GM21737 (cell line): ENCODE measurements around the gene GALNT17.

Experiments used
- ATAC-seq: cut with Tn5 transposase; IDR thresholded peaks from one replicate; pipeline ENCODE4 v1.9.1; 2021; ENCODE audit warnings: mild to moderate bottlenecking, moderate library complexity; ENCODE audit not compliant: unreplicated experiment

The GALNT17 gene

GRCh38 chr7:71385330-71385729 is 253.4 kb downstream of the GALNT17 start:
- ATAC-seq: no peak

GRCh38 chr7:71386152-71386785 is 254.3 kb downstream of the GALNT17 start:
- ATAC-seq: no peak

GRCh38 chr7:71388181-71388580 is 256.2 kb downstream of the GALNT17 start:
- ATAC-seq: no peak

GRCh38 chr7:71389976-71390375 is 258.0 kb downstream of the GALNT17 start:
- ATAC-seq: no peak

- no peak for ATAC-seq
Measured at GRCh38 chr7:71393661-71394060, 261.7 kb downstream of the GALNT17 start.

GRCh38 chr7:71402684-71403083 is 270.7 kb downstream of the GALNT17 start:
- no peak for ATAC-seq

- ATAC-seq: no peak
Measured at GRCh38 chr7:71403202-71403946, 271.4 kb downstream of the GALNT17 start.

GRCh38 chr7:71404726-71405345 is 272.9 kb downstream of the GALNT17 start:
- no peak for ATAC-seq

GRCh38 chr7:71408271-71408670 is 276.3 kb downstream of the GALNT17 start:
- ATAC-seq: no peak

GRCh38 chr7:71409550-71410157 is 277.7 kb downstream of the GALNT17 start:
- no peak for ATAC-seq

GRCh38 chr7:71411475-71411874 is 279.5 kb downstream of the GALNT17 start:
- no peak for ATAC-seq

GRCh38 chr7:71414490-71414889 is 282.5 kb downstream of the GALNT17 start:
- ATAC-seq: no peak

- no peak for ATAC-seq
Measured at GRCh38 chr7:71419546-71420337, 287.8 kb downstream of the GALNT17 start.

- ATAC-seq: no peak
Measured at GRCh38 chr7:71422104-71422503, 290.2 kb downstream of the GALNT17 start.

- ATAC-seq: no peak
Measured at GRCh38 chr7:71424166-71425035, 292.5 kb downstream of the GALNT17 start.

- ATAC-seq: no peak
Measured at GRCh38 chr7:71429083-71429482, 297.1 kb downstream of the GALNT17 start.

- ATAC-seq: no peak
Measured at GRCh38 chr7:71430246-71430645, 298.3 kb downstream of the GALNT17 start.

GRCh38 chr7:71439321-71439720 is 307.4 kb downstream of the GALNT17 start:
- ATAC-seq: no peak

GRCh38 chr7:71442492-71443190 is 310.7 kb downstream of the GALNT17 start:
- ATAC-seq: no peak
